Liver (tissue), 9 donors: Measurements from ENCODE around the gene EMX1. TPM values are rescaled to one million over a fixed set of nuclear protein-coding genes. Genes with fewer than 3 reads are reported as not detected.

Experiments used
- DNase-seq: peaks from one replicate; pipeline ENCODE4 v3.0.0-alpha.2; 2017; ENCODE audit warnings: low spot score
- H3K27ac ChIP-seq, 2 donors: one replicate each; pipeline ENCODE4 v1.7.0; 2013; ENCODE audit warnings: inconsistent platforms in 2 of 2, low read length in 2 of 2, control low read depth in 1 of 2, low read depth in 1 of 2, mild to moderate bottlenecking in 1 of 2
- H3K27me3 ChIP-seq, 4 donors: one replicate each; pipeline versions ENCODE4 v1.6.1 to v1.7.0; 2013; ENCODE audit warnings: low read length in 3 of 4, inconsistent platforms in 1 of 4, mild to moderate bottlenecking in 1 of 4, moderate library complexity in 1 of 4; ENCODE audit not compliant: control insufficient read depth in 4 of 4, insufficient read depth in 4 of 4
- H3K36me3 ChIP-seq, 4 donors: one replicate each; pipeline versions ENCODE4 v1.6.1 to v1.7.0; 2013; ENCODE audit warnings: low read length in 3 of 4, mild to moderate bottlenecking in 3 of 4, low read depth in 1 of 4, moderate library complexity in 1 of 4; ENCODE audit not compliant: control insufficient read depth in 4 of 4, insufficient read depth in 3 of 4
- H3K4me1 ChIP-seq, 4 donors: one replicate each; pipeline versions ENCODE4 v1.6.1 to v1.7.0; 2013; ENCODE audit warnings: low read length in 3 of 4, mild to moderate bottlenecking in 3 of 4, moderate library complexity in 1 of 4; ENCODE audit not compliant: control insufficient read depth in 4 of 4, insufficient read depth in 4 of 4
- H3K4me3 ChIP-seq, 3 donors: one replicate each; pipeline versions ENCODE4 v1.6.1 to v1.7.0; 2013; ENCODE audit warnings: low read length in 3 of 3, control low read depth in 1 of 3, low read depth in 1 of 3, mild to moderate bottlenecking in 1 of 3
- H3K9ac ChIP-seq, 2 donors: one replicate each; pipeline ENCODE4 v1.7.0; 2013; ENCODE audit warnings: low read length in 2 of 2, mild to moderate bottlenecking in 2 of 2, moderate library complexity in 2 of 2, control low read depth in 1 of 2, low read depth in 1 of 2
- H3K9me3 ChIP-seq, 4 donors: one replicate each; pipeline versions ENCODE4 v1.6.1 to v1.7.0; 2013; ENCODE audit warnings: low read length in 3 of 4; ENCODE audit not compliant: control insufficient read depth in 4 of 4
- ATF3 ChIP-seq: IDR thresholded peaks from 2 replicates; pipeline ENCODE4 v1.6.1; 2016; ENCODE audit warnings: antibody characterized with exemption
- CTCF ChIP-seq: fragments of 150-350 bp; IDR thresholded peaks from 2 replicates; pipeline ENCODE4 v1.5.1; 2017; ENCODE audit warnings: improper control_type of control experiment, low read depth, low read length; ENCODE audit not compliant: missing input control
- EGR1 ChIP-seq, 2 donors: IDR thresholded peaks; 2 replicates each; pipeline ENCODE4 v1.6.1; 2016 to 2018; ENCODE audit warnings: antibody characterized with exemption in 2 of 2, low read depth in 2 of 2
- FOXA1 ChIP-seq: IDR thresholded peaks from 2 replicates; pipeline ENCODE4 v1.6.1; 2016; ENCODE audit warnings: antibody characterized with exemption
- FOXA2 ChIP-seq: IDR thresholded peaks from 2 replicates; pipeline ENCODE4 v1.6.1; 2016; ENCODE audit warnings: antibody characterized with exemption
- GABPA ChIP-seq, 2 donors: IDR thresholded peaks in 1 of 2; conservative IDR thresholded peaks in 1 of 2; 2 replicates each; pipeline ENCODE4 v1.6.1; 2016; ENCODE audit warnings: antibody characterized with exemption in 2 of 2, mild to moderate bottlenecking in 1 of 2, moderate library complexity in 1 of 2
- HNF4A ChIP-seq, 2 donors: conservative IDR thresholded peaks; 2 replicates each; pipeline ENCODE4 v1.6.1; 2016; ENCODE audit warnings: antibody characterized with exemption in 2 of 2, mild to moderate bottlenecking in 2 of 2
- HNF4G ChIP-seq: IDR thresholded peaks from 2 replicates; pipeline ENCODE4 v1.6.1; 2016; ENCODE audit warnings: antibody characterized with exemption
- JUND ChIP-seq, 2 donors: IDR thresholded peaks; 2 replicates each; pipeline ENCODE4 v1.6.1; 2016; ENCODE audit warnings: antibody characterized with exemption in 2 of 2
- NR2F2 ChIP-seq: IDR thresholded peaks from 2 replicates; pipeline ENCODE4 v1.6.1; 2016; ENCODE audit warnings: antibody characterized with exemption
- RAD21 ChIP-seq, 2 donors: IDR thresholded peaks; 2 replicates each; pipeline ENCODE4 v1.6.1; 2016; ENCODE audit warnings: antibody characterized with exemption in 2 of 2, mild to moderate bottlenecking in 2 of 2
- REST ChIP-seq: IDR thresholded peaks from 2 replicates; pipeline ENCODE4 v1.6.1; 2016; ENCODE audit warnings: antibody characterized with exemption, mild to moderate bottlenecking
- RXRA ChIP-seq, 2 donors: IDR thresholded peaks; 2 replicates each; pipeline ENCODE4 v1.6.1; 2017 to 2018; ENCODE audit warnings: antibody characterized with exemption in 2 of 2, mild to moderate bottlenecking in 1 of 2
- SP1 ChIP-seq: IDR thresholded peaks from 2 replicates; pipeline ENCODE4 v1.6.1; 2018; ENCODE audit warnings: antibody characterized with exemption, mild to moderate bottlenecking
- TAF1 ChIP-seq: conservative IDR thresholded peaks from 2 replicates; pipeline ENCODE4 v1.6.1; 2016; ENCODE audit warnings: antibody characterized with exemption, mild to moderate bottlenecking
- YY1 ChIP-seq: IDR thresholded peaks from 2 replicates; pipeline ENCODE4 v1.6.1; 2016; ENCODE audit warnings: antibody characterized with exemption, mild to moderate bottlenecking
- ZBTB33 ChIP-seq: IDR thresholded peaks from 2 replicates; pipeline ENCODE4 v1.6.1; 2016; ENCODE audit warnings: antibody characterized with exemption
- WGBS: extraction: QIAGEN DNeasy Blood & Tissue Kit; methylation state at CpG from one replicate; pipeline ENCODE4 v1.1.7; 2013; 5-methylcytosine and 5-hydroxymethylcytosine counted together
- polyA plus RNA-seq, 2 donors: library from polyadenylated mRNA; stranded (reverse) in 1 of 2; unstranded in 1 of 2; fragments of 200-250 nt in 1 of 2; fragments of >200 nt in 1 of 2; fragmentation: Nextera tagmentation in 1 of 2; extraction: Ambion mirVana in 1 of 2; gene quantifications; one replicate each; pipeline versions ENCODE4 v1.2.1 to v1.2.3, GENCODE V29; 2013 to 2015
- total RNA-seq, 2 donors: library from RNA; depleted of rRNA; stranded (reverse); fragments of >200 nt; gene quantifications; one replicate each; pipeline ENCODE4 v1.2.3, GENCODE V29; 2014
- TF ChIP-seq, protein P1 (sequence below): IDR thresholded peaks from 2 replicates; pipeline ENCODE4 v1.6.1; 2016; ENCODE audit warnings: antibody characterized with exemption
- donor health status: healthy.
- donor health status: healthy.
- donor health status: healthy.
- donor health status: healthy.
- donor health status: healthy.

Gene EMX1
- total and polyA plus RNA-seq, 4 donors: 0.06 to 0.18 (median 0.08) TPM; not detected in 1

GRCh38 chr2:72961036-72961720 is 43.9 kb downstream of the EMX1 start:
- DNase-seq: no peak
- WGBS: 92% methylated on average over 27 of the region's 27 CpGs
- Histone ChIP-seq H3K9me3 (no peaks in the 10 kb centered on the region), H3K9ac (no peak overlapping the region), H3K27ac (no peak overlapping the region), H3K27me3 (no peaks in the 10 kb centered on the region), H3K4me3 (no peak overlapping the region), H3K4me1 (no peaks in the 10 kb centered on the region), H3K36me3 (peaks cover 10 to 65% (median 31%) of the 10 kb centered on the region in 4 donors)
- TF ChIP-seq REST (no peak), NR2F2 (no peak), HNF4G (no peak), JUND (IDR thresholded peaks at IDR 0.05) (no peak), TAF1 (no peak), EGR1 (IDR thresholded peaks at IDR 0.05; ENCODE audit: low read depth in 2 of 2) (no peak), RAD21 (IDR thresholded peaks at IDR 0.05) (no peak), HNF4A (conservative IDR thresholded peaks at IDR 0.05) (no peak), ZBTB33 (no peak), FOXA1 (no peak), CTCF (no peak), GABPA (IDR thresholded peaks at IDR 0.05 in 1 of 2, conservative IDR thresholded peaks at IDR 0.05 in 1 of 2) (no peak), ATF3 (no peak), FOXA2 (no peak), YY1 (no peak), RXRA (IDR thresholded peaks at IDR 0.05) (no peak), SP1 (no peak)
- TF ChIP-seq, protein P1, sequence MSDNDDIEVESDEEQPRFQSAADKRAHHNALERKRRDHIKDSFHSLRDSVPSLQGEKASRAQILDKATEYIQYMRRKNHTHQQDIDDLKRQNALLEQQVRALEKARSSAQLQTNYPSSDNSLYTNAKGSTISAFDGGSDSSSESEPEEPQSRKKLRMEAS: no peak
